Bronchial epithelial cell (primary cell): Measurements from ENCODE around the gene RNF145. TPM values are rescaled to one million over a fixed set of nuclear protein-coding genes. Genes with fewer than 3 reads are reported as not detected.

Experiments
- DNase-seq: peaks from one replicate; pipeline ENCODE4 v3.0.0-alpha.2; 2010; ENCODE audit warnings: low read depth
- FAIRE-seq: peaks from 2 replicates; lab custom pipeline; 2011; peaks lifted over from hg19 to GRCh38; lab: Jason Lieb, UNC
- H3K27me3 ChIP-seq: 2 replicates; pipeline ENCODE4 v1.5.1; 2011; ENCODE audit warnings: low read length; ENCODE audit not compliant: control insufficient read depth, insufficient read depth
- H3K36me3 ChIP-seq: 2 replicates; pipeline ENCODE4 v1.5.1; 2011; ENCODE audit warnings: low read length; ENCODE audit not compliant: control insufficient read depth, insufficient read depth
- H3K4me3 ChIP-seq: 2 replicates; pipeline ENCODE4 v1.5.1; 2011; ENCODE audit warnings: mild to moderate bottlenecking, low read depth, low read length, control low read depth
- CTCF ChIP-seq: IDR thresholded peaks from 2 replicates; pipeline ENCODE4 v1.5.1; 2011; ENCODE audit warnings: mild to moderate bottlenecking, moderate library complexity, low read length, control low read depth, inconsistent platforms; ENCODE audit not compliant: insufficient read depth, severe bottlenecking
- total RNA-seq: library from RNA; depleted of rRNA; stranded (reverse); fragments of >200 nt; gene quantifications from 2 replicates; pipeline ENCODE4 v1.2.1, GENCODE V29; 2014

RNF145 gene
- total RNA-seq, 1 donor from 2014 or later, result 84.2 TPM

GRCh38 chr5:159186319-159186718 is 23.0 kb downstream of the RNF145 start:
- no peak for TF ChIP-seq CTCF
- DNase-seq, result peak; percentile 90
- H3K36me3 ChIP-seq, result peaks cover 2% of the 10 kb centered on the region
- no peak overlapping the region for H3K4me3 ChIP-seq
- no peaks in the 10 kb centered on the region for H3K27me3 ChIP-seq
- no peak for FAIRE-seq

DNA sequence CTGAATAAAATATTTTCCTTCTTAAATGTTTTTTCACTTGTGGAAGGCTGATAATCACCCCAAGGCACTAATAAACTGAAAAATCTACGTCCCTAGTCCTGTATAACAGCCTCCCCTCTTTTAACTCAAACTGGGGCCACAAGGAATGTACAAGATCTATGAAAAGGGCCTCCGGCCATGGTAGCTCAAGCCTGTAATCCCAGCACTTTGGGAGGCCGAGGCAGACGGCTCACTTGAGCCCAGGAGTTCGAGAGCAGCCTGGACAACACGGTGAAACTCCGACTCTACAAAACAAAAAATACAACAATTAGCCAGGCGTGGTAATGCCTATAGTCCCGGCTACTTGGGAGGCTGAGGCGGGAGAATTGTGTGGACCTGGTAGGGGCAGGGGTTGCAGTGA is 23.6 kb downstream of the RNF145 start:
- Histone ChIP-seq H3K27me3 (no peaks in the 10 kb centered on the region), H3K36me3 (no peaks in the 10 kb centered on the region), H3K4me3 (no peak overlapping the region)
- DNase-seq, result no peak
- no peak for TF ChIP-seq CTCF
- FAIRE-seq, result no peak

- H3K4me3 ChIP-seq, result no peak overlapping the region
- TF ChIP-seq CTCF, result no peak
- no peaks in the 10 kb centered on the region for H3K27me3 ChIP-seq
- H3K36me3 ChIP-seq, result peaks cover 1% of the 10 kb centered on the region
- DNase-seq (peak; percentile 83), FAIRE-seq (no peak)
Measured at GRCh38 chr5:159184858-159185381, 24.4 kb downstream of the RNF145 start.

DNA sequence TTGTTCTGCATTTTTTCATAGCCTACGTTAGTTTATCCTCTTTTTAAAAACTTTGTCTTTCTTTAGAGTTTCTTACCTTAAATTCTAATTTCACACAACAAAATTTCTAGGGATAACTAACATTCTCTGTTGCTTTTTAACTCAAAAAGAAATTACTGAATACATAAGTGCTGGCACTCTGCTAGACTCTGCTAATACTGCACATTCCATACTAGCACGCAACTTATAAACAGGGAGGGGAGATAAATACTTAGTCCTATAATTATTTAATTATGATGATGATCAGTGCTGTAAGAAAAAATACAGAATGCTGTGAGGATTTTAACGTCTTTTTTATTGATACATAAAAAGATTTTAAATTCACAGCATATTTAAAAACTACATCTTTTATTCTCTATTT is 25.1 kb downstream of the RNF145 start:
- Histone ChIP-seq H3K27me3 (no peaks in the 10 kb centered on the region), H3K4me3 (no peak overlapping the region), H3K36me3 (peaks cover 1% of the 10 kb centered on the region)
- FAIRE-seq (no peak), DNase-seq (no peak)
- TF ChIP-seq CTCF, result no peak

DNA sequence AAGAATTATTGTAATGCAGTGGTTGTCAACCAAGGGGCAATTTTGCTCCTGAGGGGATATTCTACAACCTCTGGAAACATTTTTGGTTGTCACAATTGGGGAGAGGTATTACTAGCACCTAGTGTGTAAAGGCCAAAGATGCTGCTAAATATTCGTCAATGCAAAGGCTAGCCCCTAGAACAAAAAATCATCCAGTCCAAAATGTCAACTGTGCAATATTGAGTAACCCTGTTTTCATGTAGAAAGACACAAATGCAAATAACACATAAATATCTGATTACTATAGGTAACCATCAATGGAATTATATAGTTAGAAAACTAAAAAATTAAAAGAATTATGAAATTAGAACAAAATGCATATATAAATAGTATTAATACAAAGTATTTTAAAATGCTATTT is 26.1 kb downstream of the RNF145 start:
- no peaks in the 10 kb centered on the region for H3K27me3 ChIP-seq
- no peak for DNase-seq
- peaks cover 1% of the 10 kb centered on the region for H3K36me3 ChIP-seq
- no peak overlapping the region for H3K4me3 ChIP-seq
- no peak for TF ChIP-seq CTCF
- no peak for FAIRE-seq

GRCh38 chr5:159182691-159183090 is 26.7 kb downstream of the RNF145 start:
- TF ChIP-seq CTCF, result no peak
- Histone ChIP-seq H3K4me3 (no peak overlapping the region), H3K36me3 (peaks cover 1% of the 10 kb centered on the region), H3K27me3 (no peaks in the 10 kb centered on the region)
- FAIRE-seq (no peak), DNase-seq (peak; percentile 36)
